ENCODE data around the gene TMEM86B.

The TMEM86B gene

GRCh38 chr19:55259540-55260210 is 31.1 kb upstream of the TMEM86B start:
- Histone ChIP-seq H3K4me2 (ENCODE audit: low read length) (peak overlapping the region; percentile 71), H2AFZ (ENCODE audit: low read length) (no peak overlapping the region), H3K36me3 (ENCODE audit: insufficient read depth, low read length) (peaks cover 31% of the 10 kb centered on the region; the same call in 1 of the 2 replicates), H3K9ac (ENCODE audit: low read length) (peak overlapping the region; percentile 76), H3K9me2 (ENCODE audit: low read depth, low read length) (no peaks in the 10 kb centered on the region), H3K79me2 (ENCODE audit: insufficient read depth, low read length) (peaks cover 35% of the 10 kb centered on the region), H4K20me1 (ENCODE audit: insufficient read depth, low read length) (no peaks in the 10 kb centered on the region), H3F3A (ENCODE audit: insufficient read depth, low read length) (peaks cover 3% of the 10 kb centered on the region; the same call in 1 of the 2 replicates), H3K27ac (ENCODE audit: low read depth, low read length, poor library complexity, severe bottlenecking) (peak overlapping the region; percentile 92), H3K9me3 (ENCODE audit: low read length) (no peaks in the 10 kb centered on the region), H3K27me3 (ENCODE audit: insufficient read depth, low read length) (no peaks in the 10 kb centered on the region), H3K4me1 (ENCODE audit: insufficient read depth, low read length, severe bottlenecking) (peaks cover 54% of the 10 kb centered on the region), H3K4me3 (ENCODE audit: low read depth, low read length, poor library complexity, severe bottlenecking) (peak overlapping the region; percentile 94)
- TF ChIP-seq, protein P1, sequence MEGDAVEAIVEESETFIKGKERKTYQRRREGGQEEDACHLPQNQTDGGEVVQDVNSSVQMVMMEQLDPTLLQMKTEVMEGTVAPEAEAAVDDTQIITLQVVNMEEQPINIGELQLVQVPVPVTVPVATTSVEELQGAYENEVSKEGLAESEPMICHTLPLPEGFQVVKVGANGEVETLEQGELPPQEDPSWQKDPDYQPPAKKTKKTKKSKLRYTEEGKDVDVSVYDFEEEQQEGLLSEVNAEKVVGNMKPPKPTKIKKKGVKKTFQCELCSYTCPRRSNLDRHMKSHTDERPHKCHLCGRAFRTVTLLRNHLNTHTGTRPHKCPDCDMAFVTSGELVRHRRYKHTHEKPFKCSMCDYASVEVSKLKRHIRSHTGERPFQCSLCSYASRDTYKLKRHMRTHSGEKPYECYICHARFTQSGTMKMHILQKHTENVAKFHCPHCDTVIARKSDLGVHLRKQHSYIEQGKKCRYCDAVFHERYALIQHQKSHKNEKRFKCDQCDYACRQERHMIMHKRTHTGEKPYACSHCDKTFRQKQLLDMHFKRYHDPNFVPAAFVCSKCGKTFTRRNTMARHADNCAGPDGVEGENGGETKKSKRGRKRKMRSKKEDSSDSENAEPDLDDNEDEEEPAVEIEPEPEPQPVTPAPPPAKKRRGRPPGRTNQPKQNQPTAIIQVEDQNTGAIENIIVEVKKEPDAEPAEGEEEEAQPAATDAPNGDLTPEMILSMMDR (IDR thresholded peaks at IDR 0.05; ENCODE audit: low read length) = no peak
- no peak for TF ChIP-seq EZH2 (IDR thresholded peaks at IDR 0.05; ENCODE audit: borderline replicate concordance, low read length)

DNA sequence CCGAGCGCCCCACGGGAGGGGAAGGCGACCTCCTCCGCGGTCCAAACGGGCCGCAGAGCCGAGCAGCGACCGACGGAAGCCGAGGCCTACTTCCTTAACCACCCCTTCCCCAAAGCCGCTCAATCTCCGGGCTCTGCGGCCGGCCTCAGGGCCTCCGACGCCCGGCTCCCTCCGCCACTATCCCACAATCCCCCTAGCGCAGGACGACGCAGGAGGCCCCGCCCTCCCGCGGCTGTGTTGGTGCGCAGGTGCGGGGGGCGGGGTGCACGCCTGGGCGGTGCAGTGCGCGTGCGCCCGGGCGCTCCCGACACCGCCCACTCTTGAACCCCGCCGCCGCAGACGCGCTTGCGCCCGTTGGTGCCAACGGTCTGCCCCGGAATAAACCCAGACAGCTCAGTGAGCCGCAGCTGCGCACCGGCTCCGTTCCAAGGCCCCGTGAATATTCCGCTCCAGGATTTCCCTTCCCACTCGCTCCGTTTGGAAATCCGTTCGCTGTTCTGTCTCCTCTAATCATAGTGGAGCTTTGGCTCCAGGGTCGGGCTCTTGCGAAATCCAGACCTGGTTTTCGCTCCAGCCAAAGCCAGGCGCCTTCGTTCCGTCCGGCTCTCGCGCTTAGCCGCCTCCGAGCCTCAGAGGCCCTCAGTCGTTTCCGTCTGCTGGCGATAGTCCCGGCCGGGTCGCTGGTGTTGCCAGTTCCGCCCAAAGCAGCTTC is 30.4 kb upstream of the TMEM86B start, which contains the start of gene PPP6R1:
PPP6R1 (minus strand) TSS at position 190 of the 712 bp plus-strand sequence. CDS start 11,914 bp downstream, outside the sequence.
- Histone ChIP-seq H4K20me1 (ENCODE audit: insufficient read depth, low read length) (no peaks in the 10 kb centered on the region), H3K79me2 (ENCODE audit: insufficient read depth, low read length) (peaks cover 39% of the 10 kb centered on the region), H3K9me2 (ENCODE audit: low read depth, low read length) (no peaks in the 10 kb centered on the region), H3K4me1 (ENCODE audit: insufficient read depth, low read length, severe bottlenecking) (peaks cover 54% of the 10 kb centered on the region), H3F3A (ENCODE audit: insufficient read depth, low read length) (peaks cover 7% of the 10 kb centered on the region), H3K9ac (ENCODE audit: low read length) (peak within 1 kb of the TSS; percentile 95), H3K27me3 (ENCODE audit: insufficient read depth, low read length) (no peaks in the 10 kb centered on the region), H3K27ac (ENCODE audit: low read depth, low read length, poor library complexity, severe bottlenecking) (peak within 1 kb of the TSS; percentile 100), H3K36me3 (ENCODE audit: insufficient read depth, low read length) (peaks cover 31% of the 10 kb centered on the region; the same call in 1 of the 2 replicates), H3K4me3 (ENCODE audit: low read depth, low read length, poor library complexity, severe bottlenecking) (peak within 1 kb of the TSS; percentile 94), H2AFZ (ENCODE audit: low read length) (no peak within 1 kb of the TSS), H3K9me3 (ENCODE audit: low read length) (no peaks in the 10 kb centered on the region), H3K4me2 (ENCODE audit: low read length) (peak within 1 kb of the TSS; percentile 96)
- TF ChIP-seq, protein P1 (IDR thresholded peaks at IDR 0.05; ENCODE audit: low read length) = no peak
- no peak for TF ChIP-seq EZH2 (IDR thresholded peaks at IDR 0.05; ENCODE audit: borderline replicate concordance, low read length)

DNA sequence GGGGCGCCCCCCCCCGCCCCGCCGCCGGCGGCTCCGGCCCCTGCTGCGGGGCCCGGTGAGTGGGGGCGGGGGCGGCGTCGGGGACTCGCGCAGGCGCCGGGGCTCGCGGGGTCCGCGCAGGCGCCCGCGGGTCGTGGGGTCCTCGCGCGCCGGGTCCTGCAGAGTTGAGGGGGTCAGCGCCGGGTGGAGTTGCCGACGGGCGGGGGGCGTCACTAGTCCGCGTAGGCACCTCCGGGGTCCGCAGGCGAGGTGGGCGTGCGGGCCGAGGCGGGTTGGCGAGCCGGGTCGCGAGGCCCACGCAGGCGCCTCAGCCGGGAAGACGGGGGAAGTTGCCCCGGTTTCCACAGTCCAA is 29.9 kb upstream of the TMEM86B start:
- peaks cover 54% of the 10 kb centered on the region for H3K4me1 ChIP-seq (ENCODE audit: insufficient read depth, low read length, severe bottlenecking)
- H3K27me3 ChIP-seq (ENCODE audit: insufficient read depth, low read length) = no peaks in the 10 kb centered on the region
- no peak overlapping the region for H2AFZ ChIP-seq (ENCODE audit: low read length)
- peaks cover 7% of the 10 kb centered on the region for H3F3A ChIP-seq (ENCODE audit: insufficient read depth, low read length)
- peak overlapping the region; percentile 32; the same call in 1 of the 2 replicates for H3K4me2 ChIP-seq (ENCODE audit: low read length)
- TF ChIP-seq, protein P1 (IDR thresholded peaks at IDR 0.05; ENCODE audit: low read length) = no peak
- no peak for TF ChIP-seq EZH2 (IDR thresholded peaks at IDR 0.05; ENCODE audit: borderline replicate concordance, low read length)
- H3K9ac ChIP-seq (ENCODE audit: low read length) = peak overlapping the region; percentile 95
- peaks cover 31% of the 10 kb centered on the region; the same call in 1 of the 2 replicates for H3K36me3 ChIP-seq (ENCODE audit: insufficient read depth, low read length)
- H3K9me2 ChIP-seq (ENCODE audit: low read depth, low read length) = no peaks in the 10 kb centered on the region
- peak overlapping the region; percentile 71 for H3K27ac ChIP-seq (ENCODE audit: low read depth, low read length, poor library complexity, severe bottlenecking)
- H3K9me3 ChIP-seq (ENCODE audit: low read length) = no peaks in the 10 kb centered on the region
- peaks cover 42% of the 10 kb centered on the region for H3K79me2 ChIP-seq (ENCODE audit: insufficient read depth, low read length)
- no peaks in the 10 kb centered on the region for H4K20me1 ChIP-seq (ENCODE audit: insufficient read depth, low read length)
- peak overlapping the region; percentile 94 for H3K4me3 ChIP-seq (ENCODE audit: low read depth, low read length, poor library complexity, severe bottlenecking)
